Measurements from ENCODE around the gene HK1. TPM values are rescaled to one million over a fixed set of nuclear protein-coding genes. Genes with fewer than 3 reads are reported as not detected.

HK1 gene
- total RNA-seq, 6 experiments from 2014 or later, result 149 to 158 (median 155) TPM

DNA sequence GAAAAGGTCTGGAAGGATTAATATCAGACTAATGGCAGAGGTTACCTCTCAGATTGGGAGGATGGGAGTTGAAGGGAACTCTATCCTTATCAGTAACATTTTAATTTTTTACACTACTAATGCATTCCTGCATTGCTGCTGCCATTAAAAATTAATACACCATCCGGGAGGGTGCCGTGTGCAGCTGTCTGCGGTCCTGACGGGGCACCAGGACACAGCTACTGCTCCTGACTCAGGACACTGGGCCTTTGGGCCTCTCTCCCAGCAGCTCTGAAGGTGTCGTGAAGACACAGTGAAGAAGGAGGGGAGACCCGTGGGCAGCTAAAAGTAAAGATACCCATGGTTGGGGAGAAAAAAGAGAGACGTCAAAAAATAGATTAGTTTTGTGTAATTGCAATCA, 23.4 kb upstream of the HK1 start:
- Mint-ChIP-seq H3K4me3 (no peak overlapping the region), H3K4me1 (ENCODE audit: low read depth) (no peaks in the 10 kb centered on the region), H3K27me3 (ENCODE audit: insufficient read depth) (peaks cover 14% of the 10 kb centered on the region), H3K9me3 (no peaks in the 10 kb centered on the region; the same call in 1 of the 2 replicates), H3K27ac (no peak overlapping the region), H3K36me3 (ENCODE audit: low read depth) (peaks cover 5% of the 10 kb centered on the region; the same call in 1 of the 2 replicates)
- DNase-seq, result no peak
- TF ChIP-seq, protein P1, sequence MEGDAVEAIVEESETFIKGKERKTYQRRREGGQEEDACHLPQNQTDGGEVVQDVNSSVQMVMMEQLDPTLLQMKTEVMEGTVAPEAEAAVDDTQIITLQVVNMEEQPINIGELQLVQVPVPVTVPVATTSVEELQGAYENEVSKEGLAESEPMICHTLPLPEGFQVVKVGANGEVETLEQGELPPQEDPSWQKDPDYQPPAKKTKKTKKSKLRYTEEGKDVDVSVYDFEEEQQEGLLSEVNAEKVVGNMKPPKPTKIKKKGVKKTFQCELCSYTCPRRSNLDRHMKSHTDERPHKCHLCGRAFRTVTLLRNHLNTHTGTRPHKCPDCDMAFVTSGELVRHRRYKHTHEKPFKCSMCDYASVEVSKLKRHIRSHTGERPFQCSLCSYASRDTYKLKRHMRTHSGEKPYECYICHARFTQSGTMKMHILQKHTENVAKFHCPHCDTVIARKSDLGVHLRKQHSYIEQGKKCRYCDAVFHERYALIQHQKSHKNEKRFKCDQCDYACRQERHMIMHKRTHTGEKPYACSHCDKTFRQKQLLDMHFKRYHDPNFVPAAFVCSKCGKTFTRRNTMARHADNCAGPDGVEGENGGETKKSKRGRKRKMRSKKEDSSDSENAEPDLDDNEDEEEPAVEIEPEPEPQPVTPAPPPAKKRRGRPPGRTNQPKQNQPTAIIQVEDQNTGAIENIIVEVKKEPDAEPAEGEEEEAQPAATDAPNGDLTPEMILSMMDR (IDR thresholded peaks at IDR 0.05), result no peak

DNA sequence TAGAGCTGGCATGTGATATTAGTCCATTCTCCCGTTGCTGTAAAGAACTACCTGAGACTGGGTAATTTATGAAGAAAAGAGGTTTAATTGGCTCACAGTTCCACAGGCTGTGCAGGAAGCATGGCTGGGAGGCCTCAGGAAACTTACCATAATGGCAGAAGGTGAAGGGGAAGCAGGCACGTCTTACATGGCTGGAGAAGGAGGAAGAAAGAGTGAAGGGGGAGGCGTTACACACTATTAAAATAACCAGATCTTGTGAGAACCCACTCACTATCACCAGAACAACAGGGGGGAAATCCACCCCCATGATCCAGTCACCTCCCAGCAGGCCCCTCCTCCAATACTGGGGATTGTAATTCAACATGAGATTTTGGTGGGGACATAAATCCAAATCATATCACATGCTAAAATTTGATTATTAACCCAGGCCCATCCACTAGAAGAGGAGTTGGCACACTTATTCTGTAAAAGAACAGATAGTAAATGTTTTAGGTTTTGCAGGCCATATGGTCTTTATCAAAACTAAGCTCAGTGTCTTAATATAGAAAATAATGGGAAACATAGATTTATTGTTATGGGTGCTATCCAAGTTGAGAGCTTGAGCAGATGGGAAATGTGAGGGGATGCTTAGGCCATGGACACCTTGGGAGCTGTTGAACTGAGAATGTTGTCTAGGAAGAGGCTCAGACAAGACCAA, 18.6 kb upstream of the HK1 start:
- no peak for DNase-seq
- Mint-ChIP-seq H3K27ac (no peak overlapping the region), H3K4me1 (ENCODE audit: low read depth) (peaks cover 4% of the 10 kb centered on the region; the same call in 1 of the 2 replicates), H3K36me3 (ENCODE audit: low read depth) (no peaks in the 10 kb centered on the region), H3K27me3 (ENCODE audit: insufficient read depth) (peaks cover 39% of the 10 kb centered on the region), H3K4me3 (no peak overlapping the region), H3K9me3 (no peaks in the 10 kb centered on the region)
- TF ChIP-seq, protein P1 (IDR thresholded peaks at IDR 0.05), result no peak

DNA sequence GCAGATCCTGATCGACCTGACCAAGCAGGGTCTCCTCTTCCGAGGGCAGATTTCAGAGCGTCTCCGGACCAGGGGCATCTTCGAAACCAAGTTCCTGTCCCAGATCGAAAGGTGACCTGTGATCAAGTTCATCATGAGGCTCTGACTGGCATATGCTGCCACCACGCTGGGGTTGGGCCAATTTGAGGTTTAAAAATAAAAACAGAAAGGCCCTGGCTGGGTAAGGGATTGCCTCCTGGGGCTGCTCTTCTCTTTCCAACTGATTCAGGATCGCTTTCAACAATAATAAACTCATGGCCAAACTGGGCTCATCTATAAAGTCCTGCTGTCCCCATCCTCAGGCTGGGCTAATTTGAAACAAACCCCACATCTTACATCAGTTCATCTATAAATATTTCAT, 17.1 kb upstream of the HK1 start:
- TF ChIP-seq, protein P1 (IDR thresholded peaks at IDR 0.05), result no peak
- H3K36me3 Mint-ChIP-seq (ENCODE audit: low read depth), result no peaks in the 10 kb centered on the region

DNA sequence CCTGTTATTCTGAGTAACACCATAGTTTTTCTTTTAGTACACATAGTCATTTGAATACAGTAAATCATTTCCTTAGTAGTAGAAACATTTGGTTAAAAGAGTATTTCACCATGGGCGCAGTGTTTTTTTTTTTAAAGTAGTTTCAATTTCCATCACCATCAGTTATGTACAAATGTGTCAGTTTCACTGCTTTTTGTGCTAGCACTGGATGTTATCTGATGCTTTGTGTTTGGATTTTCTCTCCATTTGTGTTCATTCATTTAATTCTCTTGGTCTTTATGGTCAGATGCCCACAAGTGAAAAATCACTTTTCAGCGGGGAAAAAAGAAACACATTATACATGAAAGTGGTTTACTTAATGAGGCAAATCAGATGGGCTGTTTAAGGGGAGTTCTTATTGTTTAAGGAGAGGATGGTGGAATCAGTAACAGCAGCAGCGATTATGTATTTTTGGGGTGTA, 16.0 kb upstream of the HK1 start:
- Mint-ChIP-seq H3K4me3 (no peak overlapping the region), H3K27ac (no peak overlapping the region), H3K4me1 (ENCODE audit: low read depth) (peaks cover 4% of the 10 kb centered on the region; the same call in 1 of the 2 replicates), H3K36me3 (ENCODE audit: low read depth) (no peaks in the 10 kb centered on the region), H3K9me3 (no peaks in the 10 kb centered on the region), H3K27me3 (ENCODE audit: insufficient read depth) (peaks cover 44% of the 10 kb centered on the region)
- TF ChIP-seq, protein P1 (IDR thresholded peaks at IDR 0.05), result no peak
- DNase-seq, result no peak

More for the DNA sequence above, 17.1 kb upstream of the HK1 start:
- peaks cover 53% of the 10 kb centered on the region for H3K27me3 Mint-ChIP-seq (ENCODE audit: insufficient read depth)
- DNase-seq, result no peak
- no peak overlapping the region for H3K27ac Mint-ChIP-seq
- peaks cover 4% of the 10 kb centered on the region; the same call in 1 of the 2 replicates for H3K4me1 Mint-ChIP-seq (ENCODE audit: low read depth)
- H3K4me3 Mint-ChIP-seq, result no peak overlapping the region
- H3K9me3 Mint-ChIP-seq, result no peaks in the 10 kb centered on the region

DNA sequence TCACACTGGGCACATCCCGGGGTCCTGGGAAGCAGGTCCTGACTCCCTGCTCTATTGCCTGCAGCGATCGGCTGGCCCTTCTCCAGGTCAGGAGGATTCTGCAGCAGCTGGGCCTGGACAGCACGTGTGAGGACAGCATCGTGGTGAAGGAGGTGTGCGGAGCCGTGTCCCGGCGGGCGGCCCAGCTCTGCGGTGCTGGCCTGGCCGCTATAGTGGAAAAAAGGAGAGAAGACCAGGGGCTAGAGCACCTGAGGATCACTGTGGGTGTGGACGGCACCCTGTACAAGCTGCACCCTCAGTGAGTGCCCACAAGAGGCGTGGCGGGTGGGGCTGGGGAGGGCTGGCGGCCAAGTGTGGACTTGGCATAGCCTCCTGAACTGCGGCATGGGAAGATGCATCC, 12.8 kb upstream of the HK1 start:
- TF ChIP-seq, protein P1 (IDR thresholded peaks at IDR 0.05), result no peak
- H3K36me3 Mint-ChIP-seq (ENCODE audit: low read depth), result no peaks in the 10 kb centered on the region
- H3K27me3 Mint-ChIP-seq (ENCODE audit: insufficient read depth), result peaks cover 48% of the 10 kb centered on the region
- H3K27ac Mint-ChIP-seq, result no peak overlapping the region
- H3K4me1 Mint-ChIP-seq (ENCODE audit: low read depth), result peaks cover 4% of the 10 kb centered on the region; the same call in 1 of the 2 replicates
- no peak overlapping the region for H3K4me3 Mint-ChIP-seq
- no peaks in the 10 kb centered on the region for H3K9me3 Mint-ChIP-seq
- DNase-seq, result no peak

Measured in HFFc6 (cell line).